Measurements from ENCODE around the gene AFAP1L1.
"Not testable (repeated sequence)": the region's sequence is repeated elsewhere in the genome, so short reads cannot be mapped to it uniquely, and the experiment has no call there.

The AFAP1L1 gene

DNA sequence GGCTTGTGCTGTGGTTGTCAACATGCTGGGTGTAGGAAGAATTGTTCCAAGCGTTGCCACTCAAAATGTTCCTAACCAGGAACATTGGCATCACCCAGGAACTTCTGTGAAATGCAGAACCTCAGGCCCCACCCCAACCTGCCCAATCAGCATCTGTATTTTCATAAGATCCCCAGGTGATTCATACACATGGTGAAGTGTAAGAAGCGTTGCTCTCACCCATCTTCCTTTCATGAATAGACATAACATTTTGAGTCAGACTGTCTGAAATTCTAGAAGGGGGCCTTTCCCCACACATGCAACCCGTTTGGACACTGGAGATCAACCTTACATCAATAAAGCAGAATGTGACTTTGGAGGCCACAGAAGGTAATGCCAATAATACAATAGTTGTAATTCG lies 9.3 kb upstream of the AFAP1L1 start:
- DNase-seq: no peak

- DNase-seq: no peak
Measured at GRCh38 chr5:149264439-149265067, 7.1 kb upstream of the AFAP1L1 start.

- no peak for DNase-seq
Measured at GRCh38 chr5:149265068-149265465, 6.6 kb upstream of the AFAP1L1 start.

DNA sequence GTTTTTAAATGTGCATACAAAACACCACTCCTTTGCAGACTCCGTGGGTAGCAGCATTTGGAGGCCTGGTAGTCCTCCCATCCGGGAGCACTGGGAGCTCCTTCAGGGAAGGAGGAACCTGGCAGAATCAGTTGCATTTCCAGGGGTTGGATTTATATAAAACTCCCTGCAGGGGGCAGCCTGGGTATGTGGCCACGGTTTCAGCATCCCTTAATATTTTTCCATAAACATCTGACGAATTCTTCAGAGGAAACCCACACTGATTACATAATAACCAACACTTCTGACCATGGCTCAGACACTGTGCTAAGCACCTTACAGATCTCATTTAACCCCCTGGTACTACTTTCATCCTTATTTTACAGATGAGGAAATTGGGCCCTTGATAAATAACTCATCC lies 6.1 kb upstream of the AFAP1L1 start:
- DNase-seq: peak; percentile 53 to 63

- DNase-seq: no peak
Measured at GRCh38 chr5:149267241-149267973, 4.3 kb upstream of the AFAP1L1 start.

- peak; percentile 45 to 74 for DNase-seq
Measured at GRCh38 chr5:149268928-149269557, 2.6 kb upstream of the AFAP1L1 start.

DNA sequence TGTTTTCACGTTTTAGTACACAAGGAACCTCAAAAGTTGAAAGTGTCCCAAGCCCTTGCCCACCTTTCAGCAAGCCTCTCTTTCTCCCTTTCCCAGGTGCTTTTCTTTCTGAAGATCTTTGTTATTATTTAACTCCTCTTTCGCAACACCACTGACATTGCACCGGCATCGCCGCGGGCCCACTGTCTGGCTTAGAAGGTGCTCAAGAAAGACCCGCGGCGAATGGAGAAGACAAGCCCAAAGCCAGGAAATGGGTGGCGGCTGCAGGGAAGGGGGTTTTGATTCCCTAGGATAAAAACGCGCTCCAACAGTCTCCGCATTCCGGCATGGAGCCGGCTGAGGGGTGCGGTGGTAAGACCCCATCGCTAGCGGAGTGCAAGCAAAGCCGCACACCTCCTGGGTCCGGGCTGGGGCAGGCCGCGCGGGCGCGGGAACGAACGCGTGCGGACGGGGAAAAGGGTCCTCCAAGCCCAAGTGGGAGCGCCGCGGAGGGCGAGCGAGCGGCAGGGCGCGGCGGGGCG lies 404 bp upstream of the AFAP1L1 start:
- no peak for DNase-seq

- not testable (repeated sequence) for DNase-seq
Measured at GRCh38 chr5:149272781-149273180, 1.1 kb downstream of the AFAP1L1 start.

DNA sequence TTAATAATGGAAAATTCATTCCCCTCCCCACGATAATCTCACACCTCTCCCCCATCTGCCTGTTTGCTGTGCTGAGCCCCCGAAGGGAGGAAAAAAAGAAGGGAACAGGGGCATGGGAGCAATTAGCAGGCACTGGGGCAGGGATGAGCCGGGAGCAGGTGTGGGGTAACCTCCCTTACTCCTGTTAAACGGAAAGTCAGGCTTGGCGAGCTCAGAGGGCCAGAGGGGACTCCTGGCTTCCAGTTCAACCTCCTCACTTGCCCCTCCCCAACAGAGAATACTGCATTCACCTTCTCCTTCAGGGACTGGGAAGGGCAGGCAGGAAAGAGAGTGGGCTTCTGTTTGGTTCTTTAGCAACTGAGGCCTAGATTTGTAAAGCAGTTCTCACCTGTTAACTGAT lies 1.6 kb downstream of the AFAP1L1 start:
- DNase-seq: no peak

DNA sequence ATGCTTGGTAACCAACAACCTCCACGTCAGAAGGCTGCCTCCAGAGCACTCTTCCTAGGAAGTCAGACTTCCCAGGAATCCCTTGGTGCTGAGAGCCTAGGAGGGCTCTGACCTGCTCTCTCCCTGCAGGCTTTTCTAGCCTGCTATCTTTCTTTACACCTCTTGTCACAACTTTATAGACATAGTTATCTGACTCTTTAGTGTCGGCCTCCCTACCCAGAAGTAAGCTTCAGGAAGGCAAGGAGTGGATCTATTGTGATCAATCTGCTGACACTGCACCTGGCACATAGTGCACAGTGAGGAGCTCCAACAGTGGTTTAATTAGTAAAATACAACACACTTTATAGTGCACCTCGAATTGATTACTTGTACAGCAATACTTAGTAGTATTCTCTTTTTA lies 2.3 kb downstream of the AFAP1L1 start:
- no peak for DNase-seq

DNA sequence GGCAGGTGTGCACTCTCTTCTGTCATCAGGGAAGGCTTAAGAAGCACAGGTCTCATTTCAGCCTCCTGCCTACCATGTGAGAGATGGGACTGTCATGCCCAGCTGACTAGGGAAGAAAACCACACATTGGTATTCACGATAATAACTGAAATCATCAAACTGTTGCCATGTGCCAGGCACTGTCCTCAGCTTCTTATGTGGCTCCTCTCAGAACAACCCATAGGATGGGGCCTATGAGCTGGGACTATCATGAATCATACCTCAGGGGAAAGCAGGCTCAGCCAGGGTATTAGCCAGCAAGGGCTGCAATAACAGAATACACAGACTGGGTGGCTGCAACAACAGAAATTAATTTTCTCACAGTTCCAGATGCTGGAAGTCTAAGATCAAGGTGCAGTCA lies 3.3 kb downstream of the AFAP1L1 start:
- no peak for DNase-seq

GRCh38 chr5:149277801-149278200 lies 6.1 kb downstream of the AFAP1L1 start:
- peak; percentile 43 to 64 for DNase-seq

- peak; percentile 76 to 89 for DNase-seq
Measured at GRCh38 chr5:149278451-149279210, 7.0 kb downstream of the AFAP1L1 start.

GRCh38 chr5:149279661-149280060 lies 8.0 kb downstream of the AFAP1L1 start:
- no peak for DNase-seq

- DNase-seq: no peak
Measured at GRCh38 chr5:149280124-149280523, 8.5 kb downstream of the AFAP1L1 start.

- DNase-seq: no peak
Measured at GRCh38 chr5:149280802-149281201, 9.1 kb downstream of the AFAP1L1 start.

DNA sequence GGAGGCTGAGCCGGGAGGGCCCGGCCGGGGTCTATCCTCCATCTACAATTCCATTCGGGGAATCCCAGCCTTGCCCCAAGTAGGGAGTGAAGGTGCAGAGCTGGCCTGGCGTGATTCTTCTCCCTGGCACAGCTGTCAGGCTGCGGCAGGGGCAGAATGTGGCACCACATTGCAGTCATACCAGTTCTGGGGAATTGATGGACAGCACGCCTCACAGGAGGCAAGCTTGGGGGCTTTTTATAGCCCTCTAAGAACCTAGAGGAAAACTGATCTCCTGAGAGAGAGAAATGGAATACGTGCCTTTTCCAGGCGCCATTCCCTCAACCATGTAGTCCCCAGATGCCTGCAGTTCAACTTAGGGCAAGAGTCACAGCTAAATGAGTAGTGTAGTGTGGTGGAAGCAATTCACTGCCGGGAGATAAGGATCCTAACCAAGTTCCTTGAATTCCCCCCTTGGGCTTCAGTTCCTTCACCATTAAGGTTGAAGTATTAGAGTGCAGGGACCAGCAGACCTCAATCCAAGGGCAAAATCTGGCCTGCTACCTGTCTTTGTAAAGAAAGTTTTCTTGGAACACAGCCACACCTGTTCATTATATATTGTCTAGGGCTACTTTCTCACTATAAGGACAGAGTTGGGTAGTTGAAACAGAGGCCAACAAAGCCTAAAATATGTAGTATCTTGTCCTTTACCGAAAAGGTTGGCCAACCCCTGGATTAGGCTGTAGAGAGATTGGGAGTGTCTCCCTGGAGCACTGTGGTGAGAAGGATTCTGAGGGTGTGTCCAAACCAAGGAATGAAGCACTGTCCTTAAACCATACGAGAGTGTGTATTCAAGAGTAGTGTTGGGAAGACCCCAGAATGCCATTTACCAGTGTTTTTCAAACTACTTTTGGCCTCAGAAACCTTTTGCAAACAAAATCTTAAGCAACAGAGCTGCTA lies 10.6 kb downstream of the AFAP1L1 start:
- DNase-seq: no peak

DNA sequence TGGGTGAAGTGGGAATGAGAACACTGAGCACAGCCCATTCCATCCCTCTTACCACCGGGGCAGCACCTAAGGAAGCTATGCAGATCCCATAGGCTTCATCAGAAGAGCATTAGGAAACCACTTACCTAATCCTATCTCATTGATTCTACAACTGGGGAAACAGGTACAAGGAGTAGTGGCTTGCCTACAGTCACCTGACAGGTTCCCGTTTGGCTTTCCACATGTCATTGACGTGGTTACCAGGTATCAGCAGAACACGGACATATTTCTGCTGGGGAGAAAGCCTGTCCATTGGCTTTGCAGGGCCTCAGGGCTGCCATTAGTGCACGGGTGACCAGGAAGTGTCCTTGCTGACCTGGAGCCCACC lies 11.3 kb downstream of the AFAP1L1 start:
- no peak for DNase-seq

GRCh38 chr5:149283626-149284480 lies 12.2 kb downstream of the AFAP1L1 start:
- no peak for DNase-seq

DNA sequence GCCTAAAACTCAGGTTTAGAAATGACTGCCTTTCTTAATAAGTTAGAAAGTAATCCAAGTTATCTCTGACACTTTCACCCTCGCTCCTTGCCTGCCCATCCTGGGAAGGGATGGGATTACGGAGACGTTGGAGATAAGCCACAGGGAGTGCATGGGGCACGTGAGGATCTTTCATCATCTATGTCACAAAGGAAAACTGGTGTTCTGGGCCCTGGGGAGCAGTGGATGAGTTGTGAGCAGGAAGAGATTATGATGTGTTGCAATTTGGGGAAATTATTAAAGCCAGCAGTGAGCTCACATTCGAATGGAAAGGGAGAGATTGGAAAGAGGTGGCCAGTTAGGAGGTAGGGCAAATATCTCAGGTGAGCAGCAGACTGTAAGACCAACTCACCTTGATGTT lies 12.8 kb downstream of the AFAP1L1 start:
- DNase-seq: peak; percentile 39 to 51

DNA sequence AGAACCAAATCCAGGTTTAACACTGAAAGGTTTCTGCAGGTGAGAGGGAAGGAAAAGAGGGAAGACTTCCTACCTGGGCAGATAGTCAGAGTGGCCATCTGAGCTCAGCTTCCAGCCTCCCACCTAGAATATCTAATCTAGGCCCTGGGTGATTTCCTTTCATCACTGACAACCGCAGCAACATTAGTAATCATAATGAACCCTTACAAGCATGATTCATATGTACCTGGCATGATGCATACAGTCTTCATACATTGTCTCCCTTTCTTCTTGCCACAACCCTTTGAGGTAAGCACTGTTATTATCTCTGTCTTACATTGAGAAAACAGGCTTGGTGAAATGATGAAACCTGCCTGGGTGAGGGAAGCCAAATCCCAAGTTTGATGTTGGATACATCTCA lies 13.5 kb downstream of the AFAP1L1 start:
- DNase-seq: no peak
